Measurements from ENCODE around the gene PTPRR.

DNA sequence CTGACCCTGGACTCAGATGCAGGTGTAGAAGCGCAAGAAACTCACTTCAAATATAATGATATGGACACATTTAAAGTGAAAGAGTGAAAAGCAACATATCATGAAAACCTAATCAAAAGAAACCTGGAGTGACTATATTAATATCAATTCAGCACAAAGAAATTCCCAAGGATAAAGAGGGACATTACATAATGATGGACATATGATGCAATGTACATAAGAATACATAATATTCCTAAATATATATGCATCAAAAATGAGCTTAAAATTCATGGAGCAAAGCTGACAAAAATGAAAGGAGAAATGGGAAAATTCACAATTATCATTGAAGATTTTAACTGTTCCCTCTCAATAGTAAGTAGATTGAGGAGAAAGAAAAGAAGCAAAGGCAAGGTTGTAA lies 24.6 kb downstream of the PTPRR start:
- TF ChIP-seq YY1 (IDR thresholded peaks at IDR 0.05; ENCODE audit: insufficient read depth, insufficient read length), result no peak
- TF ChIP-seq ZNF274 (IDR thresholded peaks at IDR 0.05; ENCODE audit: low read depth, low read length), result no peak
- TF ChIP-seq SUZ12 (IDR thresholded peaks at IDR 0.05; ENCODE audit: extremely low read depth, insufficient read depth, insufficient read length), result no peak

Data from NT2/D1 (cell line).